ENCODE measurements around the gene AKAP8L.

DNA sequence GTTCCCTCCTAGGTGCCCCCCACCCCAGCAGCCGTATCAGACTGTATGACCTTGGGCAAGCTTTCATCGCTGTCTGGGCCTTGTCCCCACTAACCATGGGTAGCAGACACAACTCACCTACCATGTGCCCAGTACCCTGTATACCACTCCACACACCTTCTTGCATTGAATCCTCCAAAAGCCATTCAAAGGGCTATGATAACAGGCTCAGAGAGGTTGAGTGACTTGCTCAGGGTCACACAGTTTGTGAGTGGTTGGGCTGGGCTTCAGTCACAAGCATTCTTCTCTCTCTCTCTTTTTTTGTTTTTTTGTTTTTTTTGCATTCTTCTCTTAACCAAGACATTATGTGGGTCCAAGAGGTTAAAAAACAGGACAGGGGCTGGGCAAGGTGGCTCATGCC lies 42.9 kb upstream of the AKAP8L start:
- TF ChIP-seq, protein P1, sequence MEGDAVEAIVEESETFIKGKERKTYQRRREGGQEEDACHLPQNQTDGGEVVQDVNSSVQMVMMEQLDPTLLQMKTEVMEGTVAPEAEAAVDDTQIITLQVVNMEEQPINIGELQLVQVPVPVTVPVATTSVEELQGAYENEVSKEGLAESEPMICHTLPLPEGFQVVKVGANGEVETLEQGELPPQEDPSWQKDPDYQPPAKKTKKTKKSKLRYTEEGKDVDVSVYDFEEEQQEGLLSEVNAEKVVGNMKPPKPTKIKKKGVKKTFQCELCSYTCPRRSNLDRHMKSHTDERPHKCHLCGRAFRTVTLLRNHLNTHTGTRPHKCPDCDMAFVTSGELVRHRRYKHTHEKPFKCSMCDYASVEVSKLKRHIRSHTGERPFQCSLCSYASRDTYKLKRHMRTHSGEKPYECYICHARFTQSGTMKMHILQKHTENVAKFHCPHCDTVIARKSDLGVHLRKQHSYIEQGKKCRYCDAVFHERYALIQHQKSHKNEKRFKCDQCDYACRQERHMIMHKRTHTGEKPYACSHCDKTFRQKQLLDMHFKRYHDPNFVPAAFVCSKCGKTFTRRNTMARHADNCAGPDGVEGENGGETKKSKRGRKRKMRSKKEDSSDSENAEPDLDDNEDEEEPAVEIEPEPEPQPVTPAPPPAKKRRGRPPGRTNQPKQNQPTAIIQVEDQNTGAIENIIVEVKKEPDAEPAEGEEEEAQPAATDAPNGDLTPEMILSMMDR (conservative IDR thresholded peaks at IDR 0.05 in 1 of 2, IDR thresholded peaks at IDR 0.05 in 1 of 2; ENCODE audit: low read depth in 1 of 2, low read length in 2 of 2) = no peak
- TF ChIP-seq EZH2 (IDR thresholded peaks at IDR 0.05; ENCODE audit: low read length, missing control alignments) = no peak

Measured in fibroblast of lung (primary cell).